Nephron (organoid): ENCODE data around the gene MGAT4C.

Experiments used
- H3K27ac Mint-ChIP-seq, 3 experiments: 2 replicates each; pipeline ENCODE4 v1.8.0; 2020; ENCODE audit warnings: mixed read lengths in 3 of 3, mild to moderate bottlenecking in 2 of 3, moderate library complexity in 1 of 3
- H3K27me3 Mint-ChIP-seq: 2 replicates; pipeline ENCODE4 v1.8.0; 2021; ENCODE audit warnings: low read depth, mild to moderate bottlenecking, moderate library complexity, mixed read lengths
- H3K36me3 Mint-ChIP-seq: 2 replicates; pipeline ENCODE4 v1.8.0; 2020; ENCODE audit warnings: low read depth, mixed read lengths
- H3K4me1 Mint-ChIP-seq: 2 replicates; pipeline ENCODE4 v1.8.0; 2020; ENCODE audit warnings: mixed read lengths
- H3K4me3 Mint-ChIP-seq, 3 experiments: 2 replicates each; pipeline ENCODE4 v1.8.0; 2020; ENCODE audit warnings: mild to moderate bottlenecking in 3 of 3, mixed read lengths in 3 of 3, moderate library complexity in 2 of 3
- H3K9me3 Mint-ChIP-seq: 2 replicates; pipeline ENCODE4 v1.8.0; 2020; ENCODE audit warnings: mixed read lengths
- CTCF ChIP-seq, 3 experiments: fragments of 200-600 bp; sonication (generic); IDR thresholded peaks; one replicate each; pipeline ENCODE4 v1.5.0; 2021; ENCODE audit warnings: antibody characterized with exemption in 3 of 3; ENCODE audit not compliant: unreplicated experiment in 3 of 3

MGAT4C gene

GRCh38 chr12:86261142-86261541 lies 5.0 kb upstream of the MGAT4C start:
- Mint-ChIP-seq H3K4me3 (no peak overlapping the region), H3K27ac (no peak overlapping the region), H3K9me3 (peaks cover 2% of the 10 kb centered on the region), H3K4me1 (peaks cover 4% of the 10 kb centered on the region), H3K27me3 (no peaks in the 10 kb centered on the region), H3K36me3 (no peaks in the 10 kb centered on the region)
- TF ChIP-seq CTCF (IDR thresholded peaks at IDR 0.05; ENCODE audit: unreplicated experiment in 3 of 3) = no peak

- Mint-ChIP-seq H3K9me3 (no peaks in the 10 kb centered on the region), H3K27me3 (no peaks in the 10 kb centered on the region), H3K27ac (no peak overlapping the region), H3K36me3 (no peaks in the 10 kb centered on the region), H3K4me1 (peaks cover 4% of the 10 kb centered on the region), H3K4me3 (no peak overlapping the region)
- no peak for TF ChIP-seq CTCF (IDR thresholded peaks at IDR 0.05; ENCODE audit: unreplicated experiment in 3 of 3)
These were observed 4.0 kb upstream of the MGAT4C start for GRCh38 chr12:86260183-86260582.

- no peak overlapping the region for H3K27ac Mint-ChIP-seq
- H3K4me1 Mint-ChIP-seq = peaks cover 3% of the 10 kb centered on the region
- no peak overlapping the region for H3K4me3 Mint-ChIP-seq
- no peaks in the 10 kb centered on the region for H3K36me3 Mint-ChIP-seq
- TF ChIP-seq CTCF (IDR thresholded peaks at IDR 0.05; ENCODE audit: unreplicated experiment in 3 of 3) = no peak
- H3K9me3 Mint-ChIP-seq = no peaks in the 10 kb centered on the region
- H3K27me3 Mint-ChIP-seq = no peaks in the 10 kb centered on the region
These were observed 943 bp upstream of the MGAT4C start for GRCh38 chr12:86257134-86257533.

- H3K27me3 Mint-ChIP-seq = no peaks in the 10 kb centered on the region
- peak overlapping the region in 1 of 3 experiments; percentile 56 for H3K27ac Mint-ChIP-seq
- H3K4me1 Mint-ChIP-seq = no peaks in the 10 kb centered on the region
- H3K4me3 Mint-ChIP-seq = peak overlapping the region; percentile 50 to 81 (median 69)
- no peaks in the 10 kb centered on the region for H3K36me3 Mint-ChIP-seq
- no peaks in the 10 kb centered on the region for H3K9me3 Mint-ChIP-seq
- no peak for TF ChIP-seq CTCF (IDR thresholded peaks at IDR 0.05; ENCODE audit: unreplicated experiment in 3 of 3)
These were observed 1.6 kb downstream of the MGAT4C start for GRCh38 chr12:86254399-86255107.

GRCh38 chr12:86249851-86250250 lies 6.3 kb downstream of the MGAT4C start:
- H3K9me3 Mint-ChIP-seq = no peaks in the 10 kb centered on the region
- no peak overlapping the region for H3K4me3 Mint-ChIP-seq
- H3K27ac Mint-ChIP-seq = peak overlapping the region in 2 of 3 experiments; percentile 19 to 26
- no peaks in the 10 kb centered on the region for H3K27me3 Mint-ChIP-seq
- no peak for TF ChIP-seq CTCF (IDR thresholded peaks at IDR 0.05; ENCODE audit: unreplicated experiment in 3 of 3)
- H3K4me1 Mint-ChIP-seq = no peaks in the 10 kb centered on the region
- H3K36me3 Mint-ChIP-seq = no peaks in the 10 kb centered on the region

- Mint-ChIP-seq H3K4me1 (no peaks in the 10 kb centered on the region), H3K4me3 (no peak overlapping the region), H3K9me3 (no peaks in the 10 kb centered on the region), H3K36me3 (no peaks in the 10 kb centered on the region), H3K27ac (no peak overlapping the region), H3K27me3 (no peaks in the 10 kb centered on the region)
- TF ChIP-seq CTCF (IDR thresholded peaks at IDR 0.05; ENCODE audit: unreplicated experiment in 3 of 3) = no peak
These were observed 6.9 kb downstream of the MGAT4C start for GRCh38 chr12:86249276-86249675.
